ENCODE data around the gene HDAC10. TPM values are rescaled to one million over a fixed set of nuclear protein-coding genes. Genes with fewer than 3 reads are reported as not detected.

Gene HDAC10
- total RNA-seq, 1 donor from 2014 or later = 35.2 TPM

GRCh38 chr22:50232481-50233151 lies 18.4 kb downstream of the HDAC10 start:
- no peak for DNase-seq

GRCh38 chr22:50229370-50229769 lies 21.7 kb downstream of the HDAC10 start:
- no peak for DNase-seq

- no peak for DNase-seq
Measured at GRCh38 chr22:50228366-50228765, 22.7 kb downstream of the HDAC10 start.

GRCh38 chr22:50227579-50228215 lies 23.4 kb downstream of the HDAC10 start:
- no peak for DNase-seq

GRCh38 chr22:50226875-50227165 lies 24.2 kb downstream of the HDAC10 start:
- DNase-seq = no peak

- no peak for DNase-seq
Measured at GRCh38 chr22:50226063-50226874, 24.8 kb downstream of the HDAC10 start.

GRCh38 chr22:50225200-50225969 lies 25.7 kb downstream of the HDAC10 start:
- DNase-seq = no peak

- DNase-seq = no peak
Measured at GRCh38 chr22:50224071-50224470, 27.0 kb downstream of the HDAC10 start.

GRCh38 chr22:50222508-50222907 lies 28.6 kb downstream of the HDAC10 start:
- no peak for DNase-seq

- no peak for DNase-seq
Measured at GRCh38 chr22:50221410-50222300, 29.4 kb downstream of the HDAC10 start.

GRCh38 chr22:50220603-50221409 lies 30.3 kb downstream of the HDAC10 start:
- no peak for DNase-seq

GRCh38 chr22:50219800-50220602 lies 31.1 kb downstream of the HDAC10 start:
- no peak for DNase-seq

- peak; percentile 82 for DNase-seq
Measured at GRCh38 chr22:50218996-50219727, 31.9 kb downstream of the HDAC10 start.

GRCh38 chr22:50218153-50218995 lies 32.7 kb downstream of the HDAC10 start:
- no peak for DNase-seq

GRCh38 chr22:50217543-50218152 lies 33.4 kb downstream of the HDAC10 start:
- DNase-seq = no peak

- no peak for DNase-seq
Measured at GRCh38 chr22:50216684-50217520, 34.2 kb downstream of the HDAC10 start.

GRCh38 chr22:50216055-50216683 lies 34.9 kb downstream of the HDAC10 start:
- no peak for DNase-seq

Measured in dermis blood vessel endothelial cell (primary cell).